ENCODE measurements around the gene PHLDA1. TPM values are rescaled to one million over a fixed set of nuclear protein-coding genes. Genes with fewer than 3 reads are reported as not detected.
"Not testable (repeated sequence)": the region's sequence is repeated elsewhere in the genome, so short reads cannot be mapped to it uniquely, and the experiment has no call there.

Gene PHLDA1
- total RNA-seq, 4 donors from 2014 or later, result 4.2 to 8.4 (median 7.0) TPM

- H3K4me3 ChIP-seq, result no peak overlapping the region
- H3K27me3 ChIP-seq, result no peaks in the 10 kb centered on the region
- no peak for DNase-seq
- no peak for TF ChIP-seq CTCF (IDR thresholded peaks at IDR 0.05)
- H3K27ac ChIP-seq, result peak overlapping the region in 1 of 4 donors; percentile 26
- intact Hi-C loops (cut with DNase I; ENCODE audit: low total_unique reads) (no loop called here), in situ Hi-C loops (cut with MboI; ENCODE audit: low pct_ligation_motif_present in 1 of 4, low pct_unique_long_range_greater_than_20kb in 1 of 4, low sequenced_read_pairs in 3 of 4) (no loop called here)
- no peaks in the 10 kb centered on the region for H3K9me3 ChIP-seq
- peaks cover 0 to 25% (median 0%) of the 10 kb centered on the region in 4 donors for H3K4me1 ChIP-seq
- WGBS, 2 donors (ENCODE audit: low coverage in 1 of 2), result 9 to 19% methylated on average over 9 of the region's 9 CpGs
- H3K36me3 ChIP-seq, result no peaks in the 10 kb centered on the region
Observed at GRCh38 chr12:75986001-75986746, 45.4 kb downstream of the PHLDA1 start.

GRCh38 chr12:75985566-75985965 is 46.0 kb downstream of the PHLDA1 start:
- H3K27ac ChIP-seq, result no peak overlapping the region
- TF ChIP-seq EP300 (IDR thresholded peaks at IDR 0.05; ENCODE audit: low read depth) (no peak), POLR2AphosphoS5 (IDR thresholded peaks at IDR 0.05) (no peak), CTCF (IDR thresholded peaks at IDR 0.05) (no peak), POLR2A (IDR thresholded peaks at IDR 0.05) (no peak)
- H3K9me3 ChIP-seq, result no peaks in the 10 kb centered on the region
- in situ Hi-C loops (cut with MboI; ENCODE audit: low pct_ligation_motif_present in 1 of 4, low pct_unique_long_range_greater_than_20kb in 1 of 4, low sequenced_read_pairs in 3 of 4), result no loop called here
- no peaks in the 10 kb centered on the region for H3K36me3 ChIP-seq
- intact Hi-C loops (cut with DNase I; ENCODE audit: low total_unique reads), result loop anchor here (2.0 kb wide), 1 partner anchor 29 kb away; no protein-coding TSS in a partner anchor
- 32 to 41% methylated on average over 5 of the region's 5 CpGs for WGBS, 2 donors (ENCODE audit: low coverage in 1 of 2)
- no peaks in the 10 kb centered on the region for H3K27me3 ChIP-seq
- peaks cover 0 to 25% (median 0%) of the 10 kb centered on the region in 4 donors for H3K4me1 ChIP-seq
- no peak overlapping the region for H3K4me3 ChIP-seq
- no peak for DNase-seq

- no peak overlapping the region for H3K4me3 ChIP-seq
- 78% methylated on average over 7 of the region's 7 CpGs; no CpG with 5 or more reads in 1 of the 2 donors for WGBS, 2 donors (ENCODE audit: low coverage in 1 of 2)
- no peaks in the 10 kb centered on the region for H3K27me3 ChIP-seq
- H3K36me3 ChIP-seq, result no peaks in the 10 kb centered on the region
- intact Hi-C loops (cut with DNase I; ENCODE audit: low total_unique reads), result loop anchor here (2.0 kb wide), 1 partner anchor 30 kb away; no protein-coding TSS in a partner anchor
- DNase-seq, result no peak
- peaks cover 0 to 25% (median 0%) of the 10 kb centered on the region in 4 donors for H3K4me1 ChIP-seq
- no peak overlapping the region for H3K27ac ChIP-seq
- TF ChIP-seq EP300 (IDR thresholded peaks at IDR 0.05; ENCODE audit: low read depth) (no peak), POLR2A (IDR thresholded peaks at IDR 0.05) (no peak), POLR2AphosphoS5 (IDR thresholded peaks at IDR 0.05) (no peak), CTCF (IDR thresholded peaks at IDR 0.05) (no peak)
- H3K9me3 ChIP-seq, result no peaks in the 10 kb centered on the region
- in situ Hi-C loops (cut with MboI; ENCODE audit: low pct_ligation_motif_present in 1 of 4, low pct_unique_long_range_greater_than_20kb in 1 of 4, low sequenced_read_pairs in 3 of 4), result no loop called here
Observed at GRCh38 chr12:75984577-75985182, 46.9 kb downstream of the PHLDA1 start.

GRCh38 chr12:75983851-75984250 is 47.7 kb downstream of the PHLDA1 start:
- H3K27ac ChIP-seq, result peak overlapping the region in 2 of 4 donors; percentile 29 to 45
- H3K4me1 ChIP-seq, result peaks cover 3 to 29% (median 5%) of the 10 kb centered on the region in 4 donors
- intact Hi-C loops (cut with DNase I; ENCODE audit: low total_unique reads), result loop anchor here (2.0 kb wide), 1 partner anchor 31 kb away; no protein-coding TSS in a partner anchor
- WGBS, 2 donors (ENCODE audit: low coverage in 1 of 2), result 93% methylated on average over 4 of the region's 4 CpGs; no CpG with 5 or more reads in 1 of the 2 donors
- DNase-seq; in situ Hi-C loops (cut with MboI; ENCODE audit: low pct_ligation_motif_present in 1 of 4, low pct_unique_long_range_greater_than_20kb in 1 of 4, low sequenced_read_pairs in 3 of 4); H3K36me3 ChIP-seq; H3K27me3 ChIP-seq; H3K4me3 ChIP-seq; H3K9me3 ChIP-seq: not testable (repeated sequence)

All from transverse colon (tissue), 4 donors.